ENCODE results near the gene MAP2K1. TPM values are rescaled to one million over a fixed set of nuclear protein-coding genes. Genes with fewer than 3 reads are reported as not detected.

Gene MAP2K1
- total RNA-seq, 2 donors from 2014 or later: 73.7 to 81.2 TPM

- H3K36me3 ChIP-seq (ENCODE audit: control insufficient read depth, insufficient read depth, low read length): peaks cover 91% of the 10 kb centered on the region
- peaks cover 75% of the 10 kb centered on the region for H3K36me3 Mint-ChIP-seq (ENCODE audit: low read depth)
Measured at GRCh38 chr15:66489179-66489791, 102.6 kb downstream of the MAP2K1 start.

DNA sequence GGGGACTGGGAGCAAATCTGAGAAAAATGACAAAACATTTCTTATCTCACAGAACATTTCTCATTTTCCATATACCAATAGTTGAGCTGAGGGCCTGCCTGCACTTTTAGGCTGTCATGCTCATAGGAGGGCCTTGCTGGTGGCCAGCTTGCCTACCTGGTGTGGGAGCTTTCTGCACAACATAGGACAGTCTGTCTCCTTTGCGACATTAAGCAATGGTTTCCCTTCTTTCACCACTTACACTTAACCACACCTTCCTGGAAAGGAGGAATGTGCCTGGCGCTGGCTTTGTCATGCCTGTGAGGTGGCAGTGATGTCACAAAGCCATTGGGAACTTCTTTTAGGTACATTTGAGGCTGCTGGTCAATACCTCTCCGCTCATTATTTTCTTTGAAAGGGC is 105.1 kb downstream of the MAP2K1 start:
- no peaks in the 10 kb centered on the region for H3K9me3 ChIP-seq (ENCODE audit: control insufficient read depth, low read length)
- TF ChIP-seq CTCF (conservative IDR thresholded peaks at IDR 0.05): no peak
- H3K27me3 ChIP-seq (ENCODE audit: control insufficient read depth, insufficient read depth, low read length, poor library complexity, severe bottlenecking): no peaks in the 10 kb centered on the region
- no peak for DNase-seq
- Mint-ChIP-seq H3K27ac (no peak overlapping the region), H3K36me3 (ENCODE audit: low read depth) (peaks cover 63% of the 10 kb centered on the region), H3K9me3 (no peaks in the 10 kb centered on the region), H3K4me3 (no peak overlapping the region), H3K4me1 (peaks cover 20% of the 10 kb centered on the region), H3K27me3 (ENCODE audit: insufficient read depth) (no peaks in the 10 kb centered on the region)
- peaks cover 88% of the 10 kb centered on the region for H3K36me3 ChIP-seq (ENCODE audit: control insufficient read depth, insufficient read depth, low read length)
- 91 to 100% methylated on average over 1 to 3 of the region's 3 CpGs for WGBS, 2 experiments (ENCODE audit: insufficient coverage in 1 of 2, insufficient read length in 1 of 2)
- H3K27ac ChIP-seq (ENCODE audit: low read depth, low read length): no peak overlapping the region
- no peak overlapping the region for H3K4me3 ChIP-seq (ENCODE audit: low read length)
- H3K4me1 ChIP-seq (ENCODE audit: control insufficient read depth, insufficient read depth, low read length): no peaks in the 10 kb centered on the region
- no peak overlapping the region for H3K9ac ChIP-seq (ENCODE audit: extremely low read depth, low read length, poor library complexity, severe bottlenecking)

More at GRCh38 chr15:66489179-66489791, 102.6 kb downstream of the MAP2K1 start:
- Mint-ChIP-seq H3K4me3 (no peak overlapping the region), H3K4me1 (peaks cover 13% of the 10 kb centered on the region), H3K27me3 (ENCODE audit: insufficient read depth) (no peaks in the 10 kb centered on the region), H3K9me3 (no peaks in the 10 kb centered on the region), H3K27ac (no peak overlapping the region)
- Histone ChIP-seq H3K27me3 (ENCODE audit: control insufficient read depth, insufficient read depth, low read length, poor library complexity, severe bottlenecking) (no peaks in the 10 kb centered on the region), H3K4me3 (ENCODE audit: low read length) (no peak overlapping the region), H3K9me3 (ENCODE audit: control insufficient read depth, low read length) (no peaks in the 10 kb centered on the region), H3K9ac (ENCODE audit: extremely low read depth, low read length, poor library complexity, severe bottlenecking) (no peak overlapping the region), H3K4me1 (ENCODE audit: control insufficient read depth, insufficient read depth, low read length) (no peaks in the 10 kb centered on the region), H3K27ac (ENCODE audit: low read depth, low read length) (no peak overlapping the region)
- TF ChIP-seq CTCF (conservative IDR thresholded peaks at IDR 0.05): no peak
- 87 to 95% methylated on average over 5 to 6 of the region's 6 CpGs for WGBS, 2 experiments (ENCODE audit: insufficient coverage in 1 of 2, insufficient read length in 1 of 2)
- DNase-seq: peak; percentile 20

DNA sequence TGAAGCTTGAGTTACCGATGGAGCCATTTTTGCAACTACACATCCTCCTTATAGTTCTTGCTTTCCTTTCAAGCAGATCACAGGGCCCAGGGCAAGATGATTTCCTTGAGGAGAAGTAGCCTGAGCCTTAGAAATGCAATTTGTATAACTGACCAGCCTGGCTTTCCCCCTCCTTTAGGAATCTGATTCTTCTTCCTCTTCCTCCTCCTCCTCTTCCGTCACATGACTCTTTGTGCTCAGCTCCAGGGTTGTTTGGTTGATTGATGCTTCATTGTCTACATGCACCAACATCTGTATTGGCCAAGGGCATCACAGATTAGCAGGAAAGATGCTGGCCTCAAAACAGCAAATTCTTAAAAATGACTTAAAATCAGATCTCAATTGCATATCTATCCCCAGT is 107.5 kb downstream of the MAP2K1 start:
- no peaks in the 10 kb centered on the region for H3K9me3 Mint-ChIP-seq
- no peak for DNase-seq
- peaks cover 56% of the 10 kb centered on the region for H3K36me3 Mint-ChIP-seq (ENCODE audit: low read depth)
- no peaks in the 10 kb centered on the region for H3K9me3 ChIP-seq (ENCODE audit: control insufficient read depth, low read length)
- no peaks in the 10 kb centered on the region for H3K27me3 ChIP-seq (ENCODE audit: control insufficient read depth, insufficient read depth, low read length, poor library complexity, severe bottlenecking)
- no peak overlapping the region for H3K4me3 Mint-ChIP-seq
- H3K27ac ChIP-seq (ENCODE audit: low read depth, low read length): no peak overlapping the region
- H3K4me1 ChIP-seq (ENCODE audit: control insufficient read depth, insufficient read depth, low read length): peaks cover 2% of the 10 kb centered on the region
- no peak overlapping the region for H3K4me3 ChIP-seq (ENCODE audit: low read length)
- H3K4me1 Mint-ChIP-seq: peaks cover 20% of the 10 kb centered on the region
- no peak overlapping the region for H3K9ac ChIP-seq (ENCODE audit: extremely low read depth, low read length, poor library complexity, severe bottlenecking)
- 88 to 100% methylated on average over 2 of the region's 2 CpGs for WGBS, 2 experiments (ENCODE audit: insufficient coverage in 1 of 2, insufficient read length in 1 of 2)
- no peak overlapping the region for H3K27ac Mint-ChIP-seq
- H3K27me3 Mint-ChIP-seq (ENCODE audit: insufficient read depth): no peaks in the 10 kb centered on the region
- peaks cover 81% of the 10 kb centered on the region for H3K36me3 ChIP-seq (ENCODE audit: control insufficient read depth, insufficient read depth, low read length)
- no peak for TF ChIP-seq CTCF (conservative IDR thresholded peaks at IDR 0.05)
